Mucosa of gallbladder (tissue), 1 donor: ENCODE data around the gene RNU6-1. TPM values are rescaled to one million over a fixed set of nuclear protein-coding genes. Genes with fewer than 3 reads are reported as not detected.
A peak's percentile ranks its signal among the peaks of the same experiment; 100 is the strongest.

Experiments used
- DNase-seq: peaks from one replicate; pipeline ENCODE4 v3.0.0-alpha.2; 2020; ENCODE audit warnings: low spot score
- total RNA-seq: library from RNA; stranded (reverse); gene quantifications from one replicate; pipeline ENCODE4 v1.2.1, GENCODE V29; 2021
- donor health status: DM: no; HTN: no; CAD: no.

The RNU6-1 gene
- total RNA-seq, 1 donor from 2014 or later: not detected

DNA sequence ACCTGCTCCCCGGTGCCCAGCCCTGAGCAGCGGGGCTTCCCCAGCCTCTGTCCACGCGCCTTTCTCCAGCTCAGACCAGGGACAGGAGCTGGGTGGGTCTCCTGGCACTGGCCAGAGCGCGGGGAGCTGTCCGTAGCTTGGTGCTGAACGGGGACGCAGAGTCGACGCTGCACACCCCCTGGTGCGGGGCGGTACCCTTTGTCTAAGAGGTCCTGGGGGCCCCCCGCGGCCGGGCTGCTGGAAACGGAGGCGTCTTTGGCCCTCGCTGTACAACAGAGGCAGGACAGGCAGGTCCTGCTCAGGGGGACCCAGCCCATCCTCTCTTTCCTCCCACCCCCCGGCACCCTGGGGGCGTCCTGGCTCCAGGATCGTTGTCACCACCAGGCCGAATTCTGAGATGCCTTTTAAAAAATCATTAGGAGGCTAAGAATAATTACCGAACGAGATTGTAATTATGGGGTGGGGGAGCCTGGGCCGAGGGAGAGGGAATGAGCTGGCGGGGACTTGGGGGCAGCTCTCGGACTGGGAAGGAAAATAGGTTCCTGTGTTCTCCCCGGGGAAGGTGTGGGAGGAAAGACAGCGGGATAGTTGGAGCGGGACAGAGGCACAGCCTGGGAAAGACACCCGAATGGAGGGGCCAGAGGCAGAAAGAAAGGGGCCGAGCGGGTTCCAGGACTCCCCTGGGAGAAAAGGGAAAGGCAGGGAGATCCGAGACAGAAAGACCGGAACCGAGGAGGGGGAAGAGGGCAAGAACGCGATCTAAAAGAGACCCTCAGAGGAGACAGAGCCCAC is 18.7 kb downstream of the RNU6-1 start:
- peak; percentile 54 for DNase-seq

- DNase-seq: no peak
Measured at GRCh38 chr15:67820122-67820991, 19.5 kb downstream of the RNU6-1 start.

GRCh38 chr15:67819636-67820035 is 20.2 kb downstream of the RNU6-1 start:
- DNase-seq: no peak

GRCh38 chr15:67818464-67818863 is 21.4 kb downstream of the RNU6-1 start:
- DNase-seq: no peak

- DNase-seq: no peak
Measured at GRCh38 chr15:67816668-67817067, 23.2 kb downstream of the RNU6-1 start.

GRCh38 chr15:67815036-67815592 is 24.7 kb downstream of the RNU6-1 start:
- DNase-seq: no peak

GRCh38 chr15:67813104-67813634 is 26.7 kb downstream of the RNU6-1 start:
- DNase-seq: no peak

GRCh38 chr15:67812241-67812644 is 27.6 kb downstream of the RNU6-1 start:
- no peak for DNase-seq

- no peak for DNase-seq
Measured at GRCh38 chr15:67809866-67810265, 30.0 kb downstream of the RNU6-1 start.

GRCh38 chr15:67809441-67809840 is 30.4 kb downstream of the RNU6-1 start:
- DNase-seq: no peak

DNA sequence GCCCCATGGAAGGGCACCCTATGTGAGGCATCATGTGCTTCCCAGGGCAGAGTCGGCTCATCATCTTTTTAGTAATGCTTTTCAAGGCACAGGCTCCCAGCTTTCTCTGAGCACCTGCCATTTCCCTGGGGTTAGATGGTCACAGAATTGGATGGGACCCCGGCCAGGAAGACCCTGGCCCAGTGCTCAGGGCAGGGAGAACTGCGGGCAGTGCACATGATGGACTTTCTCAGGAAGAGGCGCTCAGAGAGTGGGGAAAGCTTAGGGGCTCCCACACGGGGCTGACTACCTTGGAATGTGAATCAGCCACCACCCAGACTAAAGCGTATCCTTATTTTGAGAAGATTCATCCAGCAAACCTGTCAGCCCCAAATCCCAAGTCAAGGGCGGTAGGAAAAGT is 31.0 kb downstream of the RNU6-1 start:
- DNase-seq: no peak

- no peak for DNase-seq
Measured at GRCh38 chr15:67807836-67808235, 32.0 kb downstream of the RNU6-1 start.

DNA sequence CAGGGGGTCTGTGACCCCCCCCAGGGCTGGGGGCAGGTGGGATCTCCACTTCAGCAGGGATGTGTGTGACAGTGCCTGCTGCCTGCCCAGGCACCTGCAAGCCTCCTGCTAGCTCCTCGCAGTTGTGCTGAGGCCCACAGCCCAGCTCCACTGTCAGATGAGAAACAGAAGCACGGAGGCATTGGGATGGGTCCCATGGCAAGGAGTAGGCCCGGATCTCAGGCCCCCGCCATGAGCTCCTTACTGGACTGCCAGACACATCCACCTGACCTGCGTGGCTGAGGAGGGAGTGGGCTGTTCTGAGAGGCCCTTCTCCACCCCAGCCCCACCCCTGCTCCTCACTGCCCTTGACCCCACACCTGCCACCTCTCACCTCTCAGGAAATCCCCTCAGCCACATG is 32.7 kb downstream of the RNU6-1 start:
- no peak for DNase-seq

DNA sequence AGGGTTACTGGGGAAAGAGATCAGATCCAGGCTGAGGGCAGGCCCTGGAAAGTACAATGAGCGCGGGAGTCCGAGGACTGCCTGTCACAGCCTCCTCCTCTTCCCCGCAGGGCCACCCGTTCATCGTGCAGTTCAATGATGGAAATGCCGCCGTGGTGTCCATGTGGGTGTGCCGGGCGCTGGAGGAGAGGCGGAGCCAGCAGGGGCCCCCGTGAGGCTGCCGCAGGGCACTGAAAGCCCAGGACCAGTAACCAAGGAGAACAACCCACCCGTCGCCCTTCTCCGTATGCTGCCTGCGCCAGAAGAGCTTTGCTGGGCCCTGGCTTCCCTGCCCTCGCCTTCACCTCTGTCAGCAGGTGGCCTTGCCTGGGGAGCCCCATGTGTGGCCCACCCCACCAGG is 33.3 kb downstream of the RNU6-1 start:
- DNase-seq: no peak

DNA sequence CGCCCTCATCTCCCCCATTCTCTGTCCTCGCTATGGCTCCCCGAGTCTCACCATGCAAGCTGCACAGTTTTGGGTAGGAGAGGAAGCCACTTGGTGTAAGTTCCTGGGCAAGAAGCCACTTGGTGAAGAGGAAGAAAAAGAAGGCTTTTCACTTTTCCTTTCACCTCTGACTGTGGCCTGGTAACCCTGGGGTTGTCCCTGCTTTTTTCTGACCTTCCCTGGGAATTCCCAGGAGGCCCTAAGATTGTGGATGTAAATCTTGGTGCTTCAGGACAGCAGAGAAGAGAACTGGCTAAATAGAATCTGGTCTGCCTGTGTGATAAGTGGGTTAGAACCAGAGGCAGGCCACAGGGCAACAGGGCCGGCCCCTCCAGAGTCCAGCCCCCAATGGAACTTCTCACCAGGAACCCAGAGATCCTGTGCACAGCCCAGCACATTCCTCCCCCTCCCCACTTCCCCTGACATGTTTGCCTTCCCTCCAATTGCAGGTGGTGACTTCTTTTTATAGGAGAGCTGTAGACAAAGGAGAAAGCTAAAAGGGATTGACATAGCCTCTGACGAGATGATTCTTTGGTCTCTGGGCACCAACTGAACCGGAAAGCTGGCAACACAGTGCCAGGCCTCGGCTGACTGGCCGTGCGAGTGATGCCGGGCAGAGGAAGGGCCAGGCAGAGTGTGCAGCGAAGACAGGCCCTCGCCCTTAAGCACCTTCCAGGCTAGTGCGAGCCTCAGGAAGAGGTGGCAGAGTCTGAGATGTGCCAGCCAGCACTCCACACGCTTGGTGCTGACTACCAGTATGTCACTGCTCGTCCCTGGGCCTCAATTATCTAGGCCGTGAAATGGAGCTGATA is 34.0 kb downstream of the RNU6-1 start:
- DNase-seq: no peak

DNA sequence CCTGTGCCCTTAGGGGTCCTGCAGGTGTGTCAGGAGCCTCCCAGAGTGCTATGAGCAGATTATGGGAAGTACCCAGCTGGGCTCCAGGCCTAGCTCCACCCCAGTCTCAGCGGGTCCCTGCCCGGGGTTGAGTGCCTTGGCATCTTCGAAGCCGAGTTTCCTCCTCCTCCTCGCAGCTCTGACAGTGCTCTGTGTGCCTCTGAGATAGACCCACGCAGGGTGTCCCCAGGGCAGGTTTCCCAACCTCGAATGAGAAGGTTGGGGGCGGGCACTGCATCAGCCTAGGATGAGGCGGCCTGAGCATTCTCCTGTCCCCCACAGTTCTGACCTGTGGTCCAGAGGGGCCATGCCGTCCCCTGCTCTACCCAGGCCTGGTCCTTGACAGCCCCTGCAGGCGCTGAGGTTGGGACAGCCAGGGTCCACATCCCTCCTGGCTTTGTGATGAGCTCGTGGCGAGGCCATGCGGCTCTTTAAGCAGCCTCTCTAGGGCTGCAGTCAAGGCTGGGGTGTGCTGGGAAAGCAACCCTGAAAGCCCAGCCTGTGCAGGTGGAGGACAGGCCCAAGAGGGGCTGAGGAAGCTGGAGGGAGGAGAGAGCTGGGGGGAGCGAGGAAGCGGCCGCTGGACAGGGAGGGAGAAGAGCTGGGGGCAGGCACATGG is 34.7 kb downstream of the RNU6-1 start:
- DNase-seq: no peak

DNA sequence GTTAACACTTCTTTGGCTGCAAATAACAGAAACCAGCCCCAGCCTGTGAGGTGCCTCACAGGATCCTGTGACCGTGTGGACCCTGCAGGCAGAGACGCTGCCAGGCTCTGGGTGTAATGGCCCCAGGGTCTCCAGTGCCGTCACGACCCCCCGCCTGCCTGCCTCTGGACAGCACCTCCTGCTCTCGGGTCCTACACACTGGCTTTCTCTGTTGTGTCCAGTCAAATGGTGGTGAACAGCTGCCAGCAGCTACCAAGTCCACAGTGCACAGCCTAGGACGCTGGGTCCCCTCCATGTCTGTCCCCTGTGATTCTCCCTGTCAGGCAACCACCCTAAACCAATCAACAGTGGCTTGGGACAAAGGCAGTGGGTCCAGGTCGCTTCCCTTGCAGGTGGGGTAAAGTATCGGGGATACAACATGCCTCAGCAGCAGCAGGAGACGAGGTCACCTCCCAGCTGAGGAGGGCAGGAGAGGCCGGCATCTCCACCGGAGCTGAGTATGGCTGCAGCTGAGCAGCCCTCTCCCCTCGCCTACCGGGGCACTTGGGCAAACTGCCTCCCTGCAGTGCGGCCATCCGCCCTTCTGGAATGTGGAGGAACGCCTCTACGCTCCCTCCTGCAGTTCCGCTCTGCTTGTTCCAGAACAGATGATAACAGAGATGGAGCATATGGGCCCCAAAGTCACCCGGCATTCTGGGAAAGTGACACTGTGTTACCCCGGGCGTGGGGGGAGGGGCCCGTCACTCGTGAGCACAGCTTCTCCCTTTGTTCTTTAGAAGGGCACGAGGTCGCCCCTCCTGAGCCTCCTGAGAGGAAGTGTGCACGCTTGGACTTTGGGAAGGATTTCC is 35.6 kb downstream of the RNU6-1 start:
- no peak for DNase-seq

- no peak for DNase-seq
Measured at GRCh38 chr15:67803299-67803698, 36.5 kb downstream of the RNU6-1 start.

- DNase-seq: no peak
Measured at GRCh38 chr15:67801926-67802914, 37.6 kb downstream of the RNU6-1 start.
